ENCODE measurements around the gene JMY. TPM values are rescaled to one million over a fixed set of nuclear protein-coding genes. Genes with fewer than 3 reads are reported as not detected.

The JMY gene
- total RNA-seq, 2 donors from 2014 or later: 10.6 to 13.6 TPM

DNA sequence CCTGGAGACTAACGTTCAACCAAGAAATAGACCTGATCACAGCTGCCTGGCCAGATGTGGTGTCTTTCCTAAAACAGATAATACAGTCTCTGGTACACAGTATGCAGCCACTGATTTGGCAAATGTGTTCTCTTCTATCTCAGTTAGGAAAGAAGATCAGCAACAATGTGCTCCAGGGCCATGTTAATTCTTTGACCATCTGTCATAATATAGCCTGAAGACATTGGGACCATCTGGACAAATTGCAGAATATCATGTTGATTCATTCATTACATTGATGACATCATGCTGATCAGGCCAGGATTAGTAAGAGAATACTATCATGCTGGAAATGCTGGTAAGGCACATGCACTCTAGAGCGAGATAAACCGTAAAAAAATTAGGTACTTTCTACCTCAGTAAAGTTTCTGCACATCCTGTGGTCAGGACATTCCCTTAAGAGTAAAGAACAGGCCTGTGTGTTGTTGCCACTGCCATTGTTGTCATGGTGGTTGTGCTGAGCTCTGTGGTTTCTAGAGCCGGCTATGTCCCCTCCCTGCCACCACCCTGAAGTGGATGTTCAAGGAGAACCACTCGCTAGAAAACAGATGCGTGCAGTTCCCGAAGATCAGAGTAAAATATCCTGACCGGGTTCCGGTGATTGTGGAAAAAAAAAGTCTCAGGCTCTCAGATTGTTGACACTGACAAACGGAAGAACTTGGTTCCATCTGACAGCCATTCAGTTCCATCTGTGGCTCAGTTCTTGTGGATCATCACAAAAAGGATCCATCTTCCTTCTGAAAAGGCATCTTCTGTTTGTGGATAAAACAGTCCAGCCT is 6.4 kb upstream of the JMY start:
- H3K4me1 ChIP-seq: no peaks in the 10 kb centered on the region
- TF ChIP-seq, protein P1, sequence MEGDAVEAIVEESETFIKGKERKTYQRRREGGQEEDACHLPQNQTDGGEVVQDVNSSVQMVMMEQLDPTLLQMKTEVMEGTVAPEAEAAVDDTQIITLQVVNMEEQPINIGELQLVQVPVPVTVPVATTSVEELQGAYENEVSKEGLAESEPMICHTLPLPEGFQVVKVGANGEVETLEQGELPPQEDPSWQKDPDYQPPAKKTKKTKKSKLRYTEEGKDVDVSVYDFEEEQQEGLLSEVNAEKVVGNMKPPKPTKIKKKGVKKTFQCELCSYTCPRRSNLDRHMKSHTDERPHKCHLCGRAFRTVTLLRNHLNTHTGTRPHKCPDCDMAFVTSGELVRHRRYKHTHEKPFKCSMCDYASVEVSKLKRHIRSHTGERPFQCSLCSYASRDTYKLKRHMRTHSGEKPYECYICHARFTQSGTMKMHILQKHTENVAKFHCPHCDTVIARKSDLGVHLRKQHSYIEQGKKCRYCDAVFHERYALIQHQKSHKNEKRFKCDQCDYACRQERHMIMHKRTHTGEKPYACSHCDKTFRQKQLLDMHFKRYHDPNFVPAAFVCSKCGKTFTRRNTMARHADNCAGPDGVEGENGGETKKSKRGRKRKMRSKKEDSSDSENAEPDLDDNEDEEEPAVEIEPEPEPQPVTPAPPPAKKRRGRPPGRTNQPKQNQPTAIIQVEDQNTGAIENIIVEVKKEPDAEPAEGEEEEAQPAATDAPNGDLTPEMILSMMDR (IDR thresholded peaks at IDR 0.05): no peak
- no peaks in the 10 kb centered on the region for H3K9me3 ChIP-seq
- H3K27ac ChIP-seq: no peak overlapping the region
- no peaks in the 10 kb centered on the region for H3K27me3 ChIP-seq
- no peaks in the 10 kb centered on the region for H3K36me3 ChIP-seq
- DNase-seq (ENCODE audit: low spot score): no peak
- H3K4me3 ChIP-seq: no peak overlapping the region

DNA sequence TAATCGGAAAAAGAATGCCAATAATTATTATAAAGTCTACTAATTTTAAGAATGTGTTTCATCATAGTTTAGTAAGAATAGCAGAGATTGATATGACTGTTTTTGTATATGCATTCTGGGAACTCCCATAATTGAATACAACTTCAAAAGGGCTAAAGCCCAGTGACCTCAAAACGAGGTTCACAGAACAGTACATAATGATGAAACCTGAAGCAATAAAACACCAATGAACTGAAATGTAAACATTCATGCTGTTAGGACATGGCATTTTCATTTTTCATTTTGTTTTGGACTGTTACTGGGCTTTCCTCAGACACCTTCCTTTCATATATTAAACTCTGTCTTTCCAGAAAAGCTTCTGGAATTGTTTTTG is 684 bp upstream of the JMY start:
- TF ChIP-seq, protein P1 (IDR thresholded peaks at IDR 0.05): no peak
- no peaks in the 10 kb centered on the region for H3K9me3 ChIP-seq
- H3K36me3 ChIP-seq: no peaks in the 10 kb centered on the region
- peak overlapping the region; percentile 66 to 70 for H3K4me3 ChIP-seq
- peaks cover 0 to 22% of the 10 kb centered on the region in 2 donors for H3K4me1 ChIP-seq
- peak overlapping the region; percentile 94 to 95 for H3K27ac ChIP-seq
- no peak for DNase-seq (ENCODE audit: low spot score)
- H3K27me3 ChIP-seq: no peaks in the 10 kb centered on the region

DNA sequence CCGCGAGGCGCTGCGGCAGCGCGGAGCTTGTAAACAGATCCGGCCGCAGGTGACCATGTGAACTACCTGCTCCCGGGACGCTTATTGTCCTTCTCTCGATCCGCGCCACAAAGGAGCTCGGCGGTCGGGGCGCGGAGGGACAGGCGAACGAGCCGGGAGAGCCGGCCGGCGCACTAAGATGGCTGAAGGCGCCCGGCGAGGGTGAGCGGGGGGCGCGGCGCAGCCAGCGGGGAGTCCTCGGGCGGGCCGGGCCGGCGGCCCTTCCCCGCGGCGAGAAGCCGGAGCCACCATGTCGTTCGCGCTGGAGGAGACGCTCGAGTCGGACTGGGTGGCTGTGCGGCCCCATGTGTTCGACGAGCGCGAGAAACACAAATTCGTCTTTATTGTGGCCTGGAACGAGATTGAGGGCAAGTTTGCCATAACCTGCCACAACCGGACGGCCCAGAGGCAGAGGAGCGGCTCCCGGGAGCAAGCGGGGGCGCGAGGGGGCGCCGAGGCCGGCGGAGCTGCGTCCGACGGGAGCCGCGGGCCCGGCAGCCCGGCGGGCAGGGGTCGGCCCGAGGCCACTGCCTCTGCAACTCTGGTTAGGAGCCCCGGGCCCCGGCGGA is 535 bp downstream of the JMY start:
- no peaks in the 10 kb centered on the region for H3K27me3 ChIP-seq
- no peak for DNase-seq (ENCODE audit: low spot score)
- no peaks in the 10 kb centered on the region for H3K9me3 ChIP-seq
- H3K36me3 ChIP-seq: no peaks in the 10 kb centered on the region
- peak overlapping the region; percentile 66 to 70 for H3K4me3 ChIP-seq
- TF ChIP-seq, protein P1 (IDR thresholded peaks at IDR 0.05): no peak
- H3K27ac ChIP-seq: peak overlapping the region; percentile 94 to 95
- peaks cover 0 to 26% of the 10 kb centered on the region in 2 donors for H3K4me1 ChIP-seq

DNA sequence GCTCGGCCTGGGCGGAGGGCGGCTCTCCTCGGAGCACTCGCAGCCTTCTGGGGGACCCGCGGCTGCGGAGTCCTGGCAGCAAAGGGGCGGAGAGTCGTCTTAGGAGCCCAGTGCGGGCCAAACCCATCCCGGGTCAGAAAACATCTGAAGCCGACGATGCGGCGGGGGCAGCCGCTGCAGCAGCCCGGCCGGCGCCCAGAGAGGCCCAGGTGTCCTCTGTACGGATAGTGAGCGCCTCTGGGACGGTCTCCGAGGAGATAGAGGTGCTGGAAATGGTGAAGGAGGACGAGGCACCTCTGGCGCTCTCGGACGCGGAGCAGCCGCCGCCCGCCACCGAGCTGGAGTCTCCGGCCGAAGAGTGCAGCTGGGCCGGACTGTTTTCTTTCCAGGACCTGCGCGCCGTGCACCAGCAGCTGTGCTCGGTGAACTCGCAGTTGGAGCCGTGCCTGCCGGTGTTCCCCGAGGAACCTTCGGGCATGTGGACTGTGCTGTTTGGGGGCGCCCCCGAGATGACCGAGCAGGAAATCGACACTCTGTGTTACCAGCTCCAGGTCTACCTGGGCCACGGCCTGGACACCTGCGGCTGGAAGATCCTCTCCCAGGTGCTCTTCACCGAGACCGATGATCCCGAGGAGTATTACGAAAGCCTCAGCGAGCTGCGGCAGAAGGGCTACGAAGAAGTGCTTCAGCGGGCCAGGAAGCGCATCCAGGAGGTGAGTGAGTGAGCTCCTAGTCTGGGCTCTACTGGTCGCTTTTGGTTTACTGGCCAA is 1.2 kb downstream of the JMY start:
- H3K9me3 ChIP-seq: no peaks in the 10 kb centered on the region
- H3K4me1 ChIP-seq: peaks cover 0 to 29% of the 10 kb centered on the region in 2 donors
- no peaks in the 10 kb centered on the region for H3K36me3 ChIP-seq
- DNase-seq (ENCODE audit: low spot score): no peak
- H3K27me3 ChIP-seq: no peaks in the 10 kb centered on the region
- TF ChIP-seq, protein P1 (IDR thresholded peaks at IDR 0.05): no peak
- H3K27ac ChIP-seq: peak overlapping the region; percentile 94 to 95
- peak overlapping the region; percentile 66 to 70 for H3K4me3 ChIP-seq

DNA sequence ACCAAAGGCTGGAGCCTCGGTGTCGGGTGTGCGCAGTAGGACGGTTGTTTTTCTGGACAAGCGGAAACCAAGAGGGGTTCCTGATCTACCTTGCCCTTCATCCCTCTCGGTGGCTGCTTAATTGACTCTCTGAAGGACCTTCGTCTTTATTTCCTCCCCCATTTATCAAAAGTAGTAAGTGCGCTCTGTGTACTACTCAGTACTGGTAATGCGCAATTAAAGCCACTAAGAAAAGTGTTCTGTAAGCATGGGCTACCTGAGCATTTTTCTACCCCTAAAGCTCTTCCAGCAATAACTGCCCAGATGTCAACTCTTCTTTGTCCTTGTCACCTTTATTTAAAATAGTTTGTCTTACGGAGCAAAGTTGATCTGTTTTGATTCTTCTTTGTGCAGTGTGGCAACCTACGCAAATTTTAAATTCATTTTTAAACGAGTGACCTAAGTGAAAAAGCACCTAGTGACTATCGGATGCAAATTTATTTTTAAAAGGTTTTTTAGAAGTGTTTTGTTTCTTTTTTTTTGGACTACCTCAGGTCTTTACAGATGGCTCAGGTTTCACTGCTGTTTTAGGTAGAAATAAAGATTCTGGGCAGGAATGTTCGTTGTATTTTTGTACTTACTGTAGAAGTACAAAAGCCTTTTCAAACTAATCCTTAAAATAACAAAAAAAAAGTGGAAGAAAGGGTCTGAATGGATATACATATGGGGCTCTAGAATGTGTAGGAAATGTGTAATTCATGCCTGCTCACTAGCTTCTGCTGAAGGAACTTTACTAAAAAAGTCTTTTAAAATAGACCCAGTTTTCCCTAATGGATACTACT is 2.0 kb downstream of the JMY start:
- TF ChIP-seq, protein P1 (IDR thresholded peaks at IDR 0.05): no peak
- Histone ChIP-seq H3K36me3 (no peaks in the 10 kb centered on the region), H3K4me3 (peak overlapping the region; percentile 66 to 70), H3K27me3 (no peaks in the 10 kb centered on the region), H3K4me1 (peaks cover 0 to 34% of the 10 kb centered on the region in 2 donors), H3K9me3 (no peaks in the 10 kb centered on the region), H3K27ac (peak overlapping the region; percentile 94 to 95)
- DNase-seq (ENCODE audit: low spot score): no peak
